ENCODE data around the gene SDS. TPM values are rescaled to one million over a fixed set of nuclear protein-coding genes. Genes with fewer than 3 reads are reported as not detected.

The SDS gene
- total and polyA plus RNA-seq, 2 of the 13 experiments (the other 11 are each of a cell fraction or from before 2014, with no cell fraction given) = not detected

DNA sequence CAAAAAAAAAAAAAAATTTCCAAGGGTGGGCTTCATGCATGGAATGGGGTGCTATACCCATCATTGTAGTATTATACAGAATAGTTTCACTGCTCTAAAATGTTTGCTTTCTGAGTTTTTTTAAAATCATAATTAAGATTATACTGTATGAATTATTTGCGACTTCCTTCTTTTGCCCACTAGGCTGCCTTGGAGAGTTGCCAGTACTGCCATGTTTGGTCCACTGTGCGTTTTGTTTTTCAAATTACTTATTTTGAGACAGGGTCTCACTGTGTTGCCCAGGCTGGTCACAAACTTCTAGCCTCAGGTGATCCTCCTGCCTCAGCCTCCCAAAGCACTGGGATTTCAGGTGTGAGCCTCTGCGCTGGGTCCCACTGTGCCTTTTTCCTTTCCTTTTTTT lies 25.4 kb downstream of the SDS start:
- no peaks in the 10 kb centered on the region for H3K4me1 ChIP-seq (ENCODE audit: insufficient read depth, low read length)
- over 99% methylated on average over 3 of the region's 3 CpGs for WGBS (ENCODE audit: low lambda C conversion rate)
- H3K9ac ChIP-seq (ENCODE audit: insufficient read depth, low read depth, low read length) = no peak overlapping the region
- no peak overlapping the region for H3K27ac ChIP-seq (ENCODE audit: extremely low read length, insufficient read depth, low read length)
- FAIRE-seq (no peak), ATAC-seq (no peak), DNase-seq (ENCODE audit: low spot score) (no peak)
- no peaks in the 10 kb centered on the region for H3K79me2 ChIP-seq (ENCODE audit: insufficient read depth, low read length)
- H4K20me1 ChIP-seq (ENCODE audit: insufficient read depth, low read length) = no peaks in the 10 kb centered on the region
- H3K4me3 ChIP-seq (replicated peaks in 1 of 3; ENCODE audit: insufficient read depth in 1 of 3, low read depth in 2 of 3, low read length in 3 of 3) = no peak overlapping the region
- no peak overlapping the region for H3K4me2 ChIP-seq (ENCODE audit: low read depth, low read length)
- H3K27me3 ChIP-seq (ENCODE audit: control insufficient read depth in 1 of 2, insufficient read depth in 2 of 2, low read length in 2 of 2) = no peaks in the 10 kb centered on the region
- no peaks in the 10 kb centered on the region for H3K9me3 ChIP-seq (ENCODE audit: low read length)
- H3K36me3 ChIP-seq (replicated peaks in 1 of 2; ENCODE audit: control insufficient read depth in 1 of 2, insufficient read depth in 2 of 2, low read length in 2 of 2) = peaks cover 8 to 19% of the 10 kb centered on the region in 2 experiments; a peak in 3 of 5 replicates
- TF ChIP-seq ZNF160 (CRISPR knock-in tag; IDR thresholded peaks at IDR 0.05) = no peak
- TF ChIP-seq ZNF256 (CRISPR knock-in tag; conservative IDR thresholded peaks at IDR 0.05) = no peak
- TF ChIP-seq, protein P1, sequence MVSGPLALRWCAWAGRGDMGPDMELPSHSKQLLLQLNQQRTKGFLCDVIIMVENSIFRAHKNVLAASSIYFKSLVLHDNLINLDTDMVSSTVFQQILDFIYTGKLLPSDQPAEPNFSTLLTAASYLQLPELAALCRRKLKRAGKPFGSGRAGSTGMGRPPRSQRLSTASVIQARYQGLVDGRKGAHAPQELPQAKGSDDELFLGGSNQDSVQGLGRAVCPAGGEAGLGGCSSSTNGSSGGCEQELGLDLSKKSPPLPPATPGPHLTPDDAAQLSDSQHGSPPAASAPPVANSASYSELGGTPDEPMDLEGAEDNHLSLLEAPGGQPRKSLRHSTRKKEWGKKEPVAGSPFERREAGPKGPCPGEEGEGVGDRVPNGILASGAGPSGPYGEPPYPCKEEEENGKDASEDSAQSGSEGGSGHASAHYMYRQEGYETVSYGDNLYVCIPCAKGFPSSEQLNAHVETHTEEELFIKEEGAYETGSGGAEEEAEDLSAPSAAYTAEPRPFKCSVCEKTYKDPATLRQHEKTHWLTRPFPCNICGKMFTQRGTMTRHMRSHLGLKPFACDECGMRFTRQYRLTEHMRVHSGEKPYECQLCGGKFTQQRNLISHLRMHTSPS (CRISPR knock-in tag; IDR thresholded peaks at IDR 0.05; ENCODE audit: low read depth) = no peak
- no peak for TF ChIP-seq ZNF383 (CRISPR knock-in tag; IDR thresholded peaks at IDR 0.05; ENCODE audit: borderline replicate concordance)
- TF ChIP-seq, protein P2, sequence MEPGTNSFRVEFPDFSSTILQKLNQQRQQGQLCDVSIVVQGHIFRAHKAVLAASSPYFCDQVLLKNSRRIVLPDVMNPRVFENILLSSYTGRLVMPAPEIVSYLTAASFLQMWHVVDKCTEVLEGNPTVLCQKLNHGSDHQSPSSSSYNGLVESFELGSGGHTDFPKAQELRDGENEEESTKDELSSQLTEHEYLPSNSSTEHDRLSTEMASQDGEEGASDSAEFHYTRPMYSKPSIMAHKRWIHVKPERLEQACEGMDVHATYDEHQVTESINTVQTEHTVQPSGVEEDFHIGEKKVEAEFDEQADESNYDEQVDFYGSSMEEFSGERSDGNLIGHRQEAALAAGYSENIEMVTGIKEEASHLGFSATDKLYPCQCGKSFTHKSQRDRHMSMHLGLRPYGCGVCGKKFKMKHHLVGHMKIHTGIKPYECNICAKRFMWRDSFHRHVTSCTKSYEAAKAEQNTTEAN (CRISPR knock-in tag; conservative IDR thresholded peaks at IDR 0.05) = no peak
- no peak for TF ChIP-seq GPN1 (CRISPR knock-in tag; IDR thresholded peaks at IDR 0.05; ENCODE audit: borderline replicate concordance)
- no peak for TF ChIP-seq BRCA1 (CRISPR knock-in tag; IDR thresholded peaks at IDR 0.05)
- no peak for TF ChIP-seq PHF5A (CRISPR knock-in tag; IDR thresholded peaks at IDR 0.05; ENCODE audit: low read depth, unreplicated experiment)
- ChIA-PET CTCF (ENCODE audit: low intra/inter-chr PET ratio, low total read pairs) (no interaction called here), POLR2A (no interaction called here)
- BruUV-seq (replicated peaks) = no TSS peak
- intact Hi-C loops (cut with micrococcal nuclease; ENCODE audit: unreplicated experiment) = no loop called here
- no peak overlapping the region for H2AFZ ChIP-seq (ENCODE audit: low read length)
- in situ Hi-C loops (cut with HindIII; ENCODE audit: extremely low pct_ligation_motif_present, low pct_unique_long_range_greater_than_20kb) = no loop called here
